ENCODE data around the gene XYLT1.

Gene XYLT1

GRCh38 chr16:17246974-17247732 lies 223.6 kb downstream of the XYLT1 start:
- DNase-seq, result no peak

- no peak for DNase-seq
These were observed 224.4 kb downstream of the XYLT1 start for GRCh38 chr16:17246268-17246885.

GRCh38 chr16:17245776-17246175 lies 225.0 kb downstream of the XYLT1 start:
- no peak for DNase-seq

GRCh38 chr16:17244872-17245551 lies 225.7 kb downstream of the XYLT1 start:
- no peak for DNase-seq

- DNase-seq, result no peak
These were observed 229.4 kb downstream of the XYLT1 start for GRCh38 chr16:17241264-17241835.

- peak in 1 of 5 experiments; percentile 69 for DNase-seq
These were observed 232.3 kb downstream of the XYLT1 start for GRCh38 chr16:17238285-17239028.

GRCh38 chr16:17237350-17237944 lies 233.3 kb downstream of the XYLT1 start:
- peak in 1 of 5 experiments; percentile 24 for DNase-seq

GRCh38 chr16:17235147-17235815 lies 235.5 kb downstream of the XYLT1 start:
- no peak for DNase-seq

- no peak for DNase-seq
These were observed 237.3 kb downstream of the XYLT1 start for GRCh38 chr16:17233318-17234002.

GRCh38 chr16:17232487-17232886 lies 238.3 kb downstream of the XYLT1 start:
- no peak for DNase-seq

GRCh38 chr16:17231972-17232371 lies 238.8 kb downstream of the XYLT1 start:
- no peak for DNase-seq

- no peak for DNase-seq
These were observed 239.7 kb downstream of the XYLT1 start for GRCh38 chr16:17230932-17231581.

GRCh38 chr16:17229766-17230165 lies 241.0 kb downstream of the XYLT1 start:
- no peak for DNase-seq

- no peak for DNase-seq
These were observed 241.6 kb downstream of the XYLT1 start for GRCh38 chr16:17229131-17229530.

- DNase-seq, result no peak
These were observed 242.1 kb downstream of the XYLT1 start for GRCh38 chr16:17228708-17229055.

- DNase-seq, result no peak
These were observed 242.6 kb downstream of the XYLT1 start for GRCh38 chr16:17228048-17228707.

GRCh38 chr16:17227278-17227677 lies 243.5 kb downstream of the XYLT1 start:
- no peak for DNase-seq

- DNase-seq, result no peak
These were observed 245.2 kb downstream of the XYLT1 start for GRCh38 chr16:17225541-17225940.

GRCh38 chr16:17224879-17225281 lies 245.9 kb downstream of the XYLT1 start:
- DNase-seq, result peak in 1 of 5 experiments; percentile 28

- no peak for DNase-seq
These were observed 246.4 kb downstream of the XYLT1 start for GRCh38 chr16:17224350-17224749.

Data from T-helper 2 cell (primary cell).